Endodermal cell (in vitro differentiated cells): ENCODE results near the gene RYR2. TPM values are rescaled to one million over a fixed set of nuclear protein-coding genes. Genes with fewer than 3 reads are reported as not detected.

Experiments used
- DNase-seq: peaks from one replicate; pipeline ENCODE4 v3.0.0-alpha.2; 2017
- H3K27ac ChIP-seq: 2 replicates; pipeline ENCODE4 v1.5.1; 2013; ENCODE audit warnings: mild to moderate bottlenecking, low read depth, low read length, moderate library complexity
- H3K27me3 ChIP-seq: 2 replicates; pipeline ENCODE4 v1.6.1; 2013; ENCODE audit warnings: mild to moderate bottlenecking, low read length, moderate library complexity; ENCODE audit not compliant: insufficient read depth, control insufficient read depth, poor library complexity, severe bottlenecking
- H3K36me3 ChIP-seq: 2 replicates; pipeline ENCODE4 v1.7.0; 2013; ENCODE audit warnings: mild to moderate bottlenecking, low read length, moderate library complexity; ENCODE audit not compliant: control insufficient read depth, insufficient read depth
- H3K4me1 ChIP-seq: one replicate; pipeline ENCODE4 v1.7.0; 2013; ENCODE audit warnings: low read length; ENCODE audit not compliant: control insufficient read depth, insufficient read depth
- H3K4me3 ChIP-seq: 2 replicates; pipeline ENCODE4 v1.5.1; 2013; ENCODE audit warnings: mild to moderate bottlenecking, low read length, moderate library complexity
- H3K9ac ChIP-seq: 2 replicates; pipeline ENCODE4 v1.6.1; 2013; ENCODE audit warnings: mild to moderate bottlenecking, low read length, moderate library complexity; ENCODE audit not compliant: poor library complexity, severe bottlenecking; ENCODE audit errors: extremely low read depth
- H3K9me3 ChIP-seq: 2 replicates; pipeline ENCODE4 v1.6.1; 2013; ENCODE audit warnings: mild to moderate bottlenecking, low read length, moderate library complexity; ENCODE audit not compliant: control insufficient read depth
- H3K27ac Mint-ChIP-seq: 2 replicates; pipeline ENCODE4 v1.8.0; 2020; ENCODE audit warnings: mixed read lengths
- H3K27me3 Mint-ChIP-seq: 2 replicates; pipeline ENCODE4 v1.8.0; 2021; ENCODE audit warnings: mild to moderate bottlenecking, mixed read lengths; ENCODE audit not compliant: insufficient read depth
- H3K36me3 Mint-ChIP-seq: 2 replicates; pipeline ENCODE4 v1.8.0; 2020; ENCODE audit warnings: low read depth, mixed read lengths
- H3K4me1 Mint-ChIP-seq: 2 replicates; pipeline ENCODE4 v1.8.0; 2020; ENCODE audit warnings: mixed read lengths
- H3K4me3 Mint-ChIP-seq: 2 replicates; pipeline ENCODE4 v1.8.0; 2020; ENCODE audit warnings: mild to moderate bottlenecking, moderate library complexity, mixed read lengths
- H3K9me3 Mint-ChIP-seq: 2 replicates; pipeline ENCODE4 v1.8.0; 2020; ENCODE audit warnings: mild to moderate bottlenecking, mixed read lengths
- CTCF ChIP-seq: fragments of 200-600 bp; sonication (generic); conservative IDR thresholded peaks from 2 replicates; pipeline ENCODE4 v1.5.0; 2021; ENCODE audit warnings: antibody characterized with exemption, mild to moderate bottlenecking
- WGBS, 2 experiments: methylation state at CpG; one replicate each; pipeline versions ENCODE4 v1.1.5 to v1.1.7; 2013; ENCODE audit warnings: missing lambda C conversion rate in 2 of 2, mixed read lengths in 1 of 2; ENCODE audit not compliant: insufficient coverage in 1 of 2, insufficient read length in 1 of 2; 5-methylcytosine and 5-hydroxymethylcytosine counted together
- total RNA-seq, 2 donors: library from RNA; stranded (reverse); fragmentation: NEBNext Ultra II Directional in 1 of 2; extraction: Animal tissue kit (Norgen Biotek cat#: 25700) in 1 of 2; gene quantifications; 2 replicates in 1 of 2; 3 replicates in 1 of 2; pipeline ENCODE4 v1.2.1, GENCODE V29; 2021

Gene RYR2
- total RNA-seq, 2 donors from 2014 or later: 0.95 to 2.4 TPM

GRCh38 chr1:237650809-237651208 lies 608.8 kb downstream of the RYR2 start:
- Mint-ChIP-seq H3K36me3 (no peaks in the 10 kb centered on the region), H3K9me3 (no peaks in the 10 kb centered on the region), H3K4me3 (no peak overlapping the region), H3K27me3 (no peaks in the 10 kb centered on the region), H3K27ac (no peak overlapping the region), H3K4me1 (no peaks in the 10 kb centered on the region)
- Histone ChIP-seq H3K4me1 (no peaks in the 10 kb centered on the region), H3K9ac (no peak overlapping the region), H3K27ac (no peak overlapping the region), H3K9me3 (no peaks in the 10 kb centered on the region), H3K36me3 (no peaks in the 10 kb centered on the region), H3K4me3 (no peak overlapping the region), H3K27me3 (no peaks in the 10 kb centered on the region)
- no peak for DNase-seq
- no peak for TF ChIP-seq CTCF

- 96 to 100% methylated on average over 1 of the region's 2 CpGs for WGBS, 2 experiments
- no peaks in the 10 kb centered on the region for H3K9me3 Mint-ChIP-seq
- no peak overlapping the region for H3K4me3 Mint-ChIP-seq
- H3K27ac ChIP-seq: no peak overlapping the region
- no peaks in the 10 kb centered on the region for H3K4me1 Mint-ChIP-seq
- H3K9me3 ChIP-seq: no peaks in the 10 kb centered on the region
- H3K27ac Mint-ChIP-seq: no peak overlapping the region
- H3K9ac ChIP-seq: no peak overlapping the region
- DNase-seq: no peak
- H3K27me3 Mint-ChIP-seq: no peaks in the 10 kb centered on the region
- H3K27me3 ChIP-seq: no peaks in the 10 kb centered on the region
- no peaks in the 10 kb centered on the region for H3K4me1 ChIP-seq
- no peak for TF ChIP-seq CTCF
- H3K36me3 ChIP-seq: no peaks in the 10 kb centered on the region
- H3K4me3 ChIP-seq: no peak overlapping the region
- H3K36me3 Mint-ChIP-seq: no peaks in the 10 kb centered on the region
These were observed 613.8 kb downstream of the RYR2 start for GRCh38 chr1:237655778-237656177.

- H3K4me3 Mint-ChIP-seq: no peak overlapping the region
- H3K27me3 Mint-ChIP-seq: no peaks in the 10 kb centered on the region
- DNase-seq: no peak
- no peak overlapping the region for H3K4me3 ChIP-seq
- H3K9me3 Mint-ChIP-seq: peaks cover 5% of the 10 kb centered on the region
- H3K27me3 ChIP-seq: no peaks in the 10 kb centered on the region
- H3K4me1 Mint-ChIP-seq: no peaks in the 10 kb centered on the region
- no peak overlapping the region for H3K27ac Mint-ChIP-seq
- 83 to 93% methylated on average over 1 to 5 of the region's 5 CpGs for WGBS, 2 experiments
- H3K9me3 ChIP-seq: no peaks in the 10 kb centered on the region
- H3K36me3 Mint-ChIP-seq: peaks cover 3% of the 10 kb centered on the region
- no peaks in the 10 kb centered on the region for H3K4me1 ChIP-seq
- no peak overlapping the region for H3K9ac ChIP-seq
- TF ChIP-seq CTCF: no peak
- H3K27ac ChIP-seq: no peak overlapping the region
- no peaks in the 10 kb centered on the region for H3K36me3 ChIP-seq
These were observed 622.4 kb downstream of the RYR2 start for GRCh38 chr1:237664348-237664747.
